Fibroblast of lung (primary cell): ENCODE results near the gene BUB1B.

Experiments
- CTCF ChIP-seq, 2 donors: IDR thresholded peaks in 1 of 2; conservative IDR thresholded peaks in 1 of 2; 1 replicate in 1 of 2; 2 replicates in 1 of 2; pipeline ENCODE4 v1.5.1; 2011 to 2012; ENCODE audit warnings: low read length in 2 of 2, control low read depth in 1 of 2, inconsistent platforms in 1 of 2, low read depth in 1 of 2, mild to moderate bottlenecking in 1 of 2
- EZH2 ChIP-seq: IDR thresholded peaks from 2 replicates; pipeline ENCODE4 v1.5.1; 2012; ENCODE audit warnings: low read length, control low read depth, mild to moderate bottlenecking; ENCODE audit errors: missing control alignments

GRCh38 chr15:40155270-40155910 is 5.5 kb upstream of the BUB1B start:
- no peak for TF ChIP-seq CTCF (conservative IDR thresholded peaks at IDR 0.05 in 1 of 2, IDR thresholded peaks at IDR 0.05 in 1 of 2; ENCODE audit: low read depth in 1 of 2, low read length in 2 of 2)
- TF ChIP-seq EZH2: no peak
